Fibroblast of gingiva (primary cell): Measurements from ENCODE around the gene PTX4.

ENCODE experiments used
- DNase-seq: peaks from one replicate; pipeline ENCODE4 v3.0.0-alpha.2; 2011; ENCODE audit warnings: low read depth

Gene PTX4

GRCh38 chr16:1524366-1524765 is 35.6 kb upstream of the PTX4 start:
- DNase-seq, result no peak

GRCh38 chr16:1523581-1524245 is 35.0 kb upstream of the PTX4 start:
- DNase-seq, result no peak

GRCh38 chr16:1520461-1520860 is 31.7 kb upstream of the PTX4 start:
- no peak for DNase-seq

GRCh38 chr16:1519831-1520230 is 31.1 kb upstream of the PTX4 start:
- DNase-seq, result no peak

- DNase-seq, result no peak
These were observed 29.9 kb upstream of the PTX4 start for GRCh38 chr16:1518626-1519135.

- DNase-seq, result no peak
These were observed 25.8 kb upstream of the PTX4 start for GRCh38 chr16:1514507-1514906.

- DNase-seq, result no peak
These were observed 24.0 kb upstream of the PTX4 start for GRCh38 chr16:1512774-1513173.

GRCh38 chr16:1511662-1512569 is 23.2 kb upstream of the PTX4 start:
- DNase-seq, result no peak

GRCh38 chr16:1510941-1511351 is 22.2 kb upstream of the PTX4 start:
- DNase-seq, result no peak

- DNase-seq, result no peak
These were observed 21.5 kb upstream of the PTX4 start for GRCh38 chr16:1510272-1510671.

GRCh38 chr16:1509307-1510221 is 20.8 kb upstream of the PTX4 start:
- DNase-seq, result no peak

- DNase-seq, result no peak
These were observed 19.9 kb upstream of the PTX4 start for GRCh38 chr16:1508494-1509187.

GRCh38 chr16:1506494-1507213 is 17.9 kb upstream of the PTX4 start:
- DNase-seq, result no peak

- no peak for DNase-seq
These were observed 17.2 kb upstream of the PTX4 start for GRCh38 chr16:1505912-1506311.

GRCh38 chr16:1505073-1505844 is 16.5 kb upstream of the PTX4 start:
- DNase-seq, result no peak

- DNase-seq, result no peak
These were observed 14.6 kb upstream of the PTX4 start for GRCh38 chr16:1503110-1503955.

- DNase-seq, result no peak
These were observed 13.6 kb upstream of the PTX4 start for GRCh38 chr16:1502092-1503004.

- DNase-seq, result no peak
These were observed 12.9 kb upstream of the PTX4 start for GRCh38 chr16:1501630-1502029.
